Smooth muscle cell of the brain vasculature (primary cell): Measurements from ENCODE around the gene MPG.

Source experiments
- DNase-seq: peaks from one replicate; pipeline ENCODE4 v3.0.0-alpha.2; 2012; ENCODE audit warnings: low read depth, low spot score

Gene MPG

DNA sequence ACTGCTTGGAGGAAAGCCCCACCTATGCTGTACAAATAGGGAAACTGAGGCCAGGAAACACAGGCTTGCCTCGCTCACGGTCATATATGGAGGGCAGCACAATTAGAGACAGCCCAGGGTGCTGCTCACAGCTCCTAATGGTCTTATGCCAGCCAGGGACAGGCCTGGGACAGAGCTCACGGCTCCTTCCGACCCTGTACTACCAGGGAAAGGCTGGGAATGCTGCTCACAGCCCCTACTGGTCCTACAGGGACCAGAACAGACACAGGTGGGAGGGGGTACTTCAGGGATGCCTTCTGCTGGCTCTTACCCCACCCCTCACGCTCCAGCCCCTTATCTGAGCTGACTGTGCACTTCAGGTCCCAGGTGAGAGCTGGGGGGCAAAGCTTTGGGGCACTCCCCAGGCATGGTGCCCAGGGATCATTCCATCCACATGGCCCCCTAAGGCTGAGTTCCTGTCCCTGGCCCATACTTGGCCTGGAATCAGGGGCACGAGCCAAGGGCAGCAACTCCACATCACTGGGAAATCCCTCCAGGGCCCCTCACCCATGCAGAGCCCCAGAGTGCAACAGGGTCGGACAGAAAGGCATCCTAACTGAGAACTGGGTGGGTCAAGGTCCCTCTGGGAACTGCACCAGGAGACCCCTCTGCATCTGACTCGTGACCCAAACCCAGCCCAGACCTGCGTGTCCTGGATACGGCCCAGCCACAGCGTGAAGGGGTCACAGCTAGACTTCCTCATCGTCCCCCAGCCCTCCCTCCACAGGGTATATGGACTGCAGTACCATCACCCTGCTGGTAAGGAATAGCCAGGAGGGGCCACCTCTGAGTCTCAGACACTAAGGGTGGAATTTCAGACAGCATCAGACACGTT, 11.5 kb upstream of the MPG start:
- no peak for DNase-seq

DNA sequence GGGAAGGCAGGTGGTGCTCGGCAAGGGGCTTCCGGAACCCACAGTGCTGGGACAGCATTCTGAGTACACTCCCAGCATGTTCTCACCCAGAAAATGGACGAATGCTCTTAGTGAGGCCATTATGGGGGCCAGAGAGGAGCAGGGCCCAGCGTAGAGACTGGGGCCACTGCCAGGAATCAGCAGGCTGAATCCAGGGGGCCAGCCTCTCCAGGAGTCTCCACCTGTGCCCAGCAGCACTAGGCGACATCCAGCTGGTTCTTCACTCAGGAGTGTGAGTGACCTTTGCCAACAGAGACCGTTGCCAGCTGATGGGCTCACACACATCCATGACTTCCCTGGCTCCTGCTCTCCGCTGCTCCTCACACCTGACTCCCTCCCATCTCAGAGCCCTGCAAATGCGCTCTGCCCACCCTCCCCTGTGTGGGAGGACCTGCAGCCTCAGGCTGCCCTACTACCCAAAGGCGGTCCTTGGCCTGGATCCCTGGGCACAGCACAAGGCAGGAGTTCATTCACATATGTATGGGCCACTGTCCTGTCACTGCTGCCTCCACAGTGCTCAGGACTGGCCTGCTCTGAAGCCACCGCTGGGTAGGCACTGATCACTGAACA, 10.7 kb upstream of the MPG start:
- DNase-seq, result no peak

DNA sequence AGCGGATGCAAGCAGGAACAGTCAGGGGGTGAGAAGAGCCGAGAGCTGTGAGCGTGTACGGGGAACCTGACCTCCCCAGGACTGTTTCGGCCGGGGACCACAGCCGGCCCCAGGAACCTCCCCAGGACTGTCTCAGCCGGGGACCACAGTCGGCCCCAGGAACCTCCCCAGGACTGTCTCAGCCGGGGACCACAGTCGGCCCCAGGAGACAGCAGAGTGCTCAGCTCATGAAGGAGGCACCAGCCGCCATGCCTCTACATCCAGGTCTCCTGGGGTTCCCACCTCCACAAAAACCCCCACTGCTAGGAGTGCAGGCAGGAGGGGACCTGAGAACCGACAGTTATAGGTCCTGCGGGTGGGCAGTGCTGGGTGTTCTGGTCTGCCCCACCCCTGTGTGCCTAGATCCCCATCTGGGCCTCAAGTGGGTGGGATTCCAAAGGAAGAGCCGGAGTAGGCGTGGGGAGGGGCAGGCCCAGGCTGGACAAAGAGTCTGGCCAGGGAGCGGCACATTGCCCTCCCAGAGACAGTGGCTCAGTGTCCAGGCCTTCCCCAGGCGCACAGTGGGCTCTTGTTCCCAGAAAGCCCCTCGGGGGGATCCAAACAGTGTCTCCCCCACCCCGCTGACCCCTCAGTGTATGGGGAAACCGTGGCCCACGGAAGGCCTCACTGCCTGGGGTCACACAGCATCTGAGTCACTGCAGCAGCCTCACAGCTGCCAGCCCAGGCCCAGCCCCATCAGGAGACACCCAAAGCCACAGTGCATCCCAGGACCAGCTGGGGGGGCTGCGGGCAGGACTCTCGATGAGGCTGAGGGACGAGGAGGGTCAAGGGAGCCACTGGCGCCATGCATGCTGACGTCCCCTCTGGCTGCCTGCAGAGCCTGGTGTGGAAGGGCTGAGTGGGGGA, 9.9 kb upstream of the MPG start:
- no peak for DNase-seq

DNA sequence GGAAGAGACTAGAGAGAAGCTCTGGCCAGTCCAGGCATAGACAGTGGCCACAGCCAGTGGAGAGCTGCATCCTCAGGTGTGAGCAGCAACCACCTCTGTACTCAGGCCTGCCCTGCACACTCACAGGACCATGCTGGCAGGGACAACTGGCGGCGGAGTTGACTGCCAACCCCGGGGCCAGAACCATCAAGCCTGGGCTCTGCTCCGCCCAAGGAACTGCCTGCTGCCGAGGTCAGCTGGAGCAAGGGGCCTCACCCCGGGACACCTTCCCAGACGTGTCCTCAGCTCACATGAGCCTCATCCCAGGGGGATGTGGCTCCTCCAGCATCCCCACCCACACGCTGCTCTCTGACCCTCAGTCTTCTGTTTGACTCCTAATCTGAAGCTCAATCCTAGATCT, 8.8 kb upstream of the MPG start:
- DNase-seq, result no peak

DNA sequence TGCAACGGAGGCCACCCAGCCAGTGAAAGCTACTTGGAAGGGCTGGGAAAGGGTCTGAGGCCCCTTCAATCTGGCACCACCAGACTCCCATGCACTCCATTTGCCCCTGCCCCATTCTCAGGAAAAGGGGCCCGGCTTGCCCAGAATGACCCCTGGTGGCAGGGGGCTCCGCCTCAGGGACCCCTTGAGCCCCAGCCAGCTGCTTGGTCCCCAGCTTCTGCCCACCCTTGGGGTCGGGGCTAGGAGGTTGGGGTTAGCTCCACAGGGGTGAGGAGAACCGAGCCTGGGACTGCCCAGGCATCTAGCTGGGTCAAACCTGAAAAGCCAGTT, 6.8 kb upstream of the MPG start:
- DNase-seq, result no peak

DNA sequence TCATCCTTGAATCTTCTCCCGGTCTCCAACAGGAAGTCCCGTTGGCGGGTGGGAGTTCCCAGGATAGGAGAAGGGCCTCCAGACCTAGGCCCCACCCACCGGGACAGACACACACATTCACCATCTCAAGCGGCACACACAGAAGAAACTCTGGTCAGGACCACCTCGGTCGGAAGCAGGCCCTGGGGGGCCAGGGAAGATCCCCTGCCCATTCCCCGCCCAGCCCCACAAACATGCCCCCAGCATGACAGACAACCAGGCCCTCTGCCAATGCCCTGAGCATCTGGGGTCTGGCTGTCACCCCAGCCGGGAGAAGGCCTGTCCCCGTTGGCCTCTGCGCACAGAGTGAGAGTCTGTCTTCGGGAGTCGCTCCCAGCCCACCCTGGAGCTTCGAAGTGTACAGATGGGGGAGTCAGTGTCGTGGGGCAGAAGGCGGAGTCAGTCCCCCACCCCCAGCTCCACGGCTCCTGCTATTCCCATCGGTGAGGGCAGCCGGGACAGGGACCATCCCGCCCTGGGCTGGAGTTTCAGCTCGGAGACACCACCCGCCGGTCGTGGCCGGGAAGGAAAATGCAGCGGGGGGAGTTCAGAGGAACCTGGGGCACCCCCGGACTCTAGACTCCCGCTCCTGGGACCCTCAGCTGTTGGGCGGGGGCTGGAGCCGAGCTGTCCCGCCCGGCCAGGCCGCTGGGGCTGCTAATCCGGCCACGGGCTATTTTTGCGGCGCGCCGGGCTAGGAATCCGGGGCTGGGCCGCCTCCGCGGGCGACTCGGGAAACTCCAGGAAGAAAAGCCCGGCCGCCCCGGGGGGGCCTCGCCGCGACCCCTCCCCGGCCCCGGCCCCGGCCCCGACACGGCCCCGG, 6.3 kb upstream of the MPG start:
- no peak for DNase-seq

DNA sequence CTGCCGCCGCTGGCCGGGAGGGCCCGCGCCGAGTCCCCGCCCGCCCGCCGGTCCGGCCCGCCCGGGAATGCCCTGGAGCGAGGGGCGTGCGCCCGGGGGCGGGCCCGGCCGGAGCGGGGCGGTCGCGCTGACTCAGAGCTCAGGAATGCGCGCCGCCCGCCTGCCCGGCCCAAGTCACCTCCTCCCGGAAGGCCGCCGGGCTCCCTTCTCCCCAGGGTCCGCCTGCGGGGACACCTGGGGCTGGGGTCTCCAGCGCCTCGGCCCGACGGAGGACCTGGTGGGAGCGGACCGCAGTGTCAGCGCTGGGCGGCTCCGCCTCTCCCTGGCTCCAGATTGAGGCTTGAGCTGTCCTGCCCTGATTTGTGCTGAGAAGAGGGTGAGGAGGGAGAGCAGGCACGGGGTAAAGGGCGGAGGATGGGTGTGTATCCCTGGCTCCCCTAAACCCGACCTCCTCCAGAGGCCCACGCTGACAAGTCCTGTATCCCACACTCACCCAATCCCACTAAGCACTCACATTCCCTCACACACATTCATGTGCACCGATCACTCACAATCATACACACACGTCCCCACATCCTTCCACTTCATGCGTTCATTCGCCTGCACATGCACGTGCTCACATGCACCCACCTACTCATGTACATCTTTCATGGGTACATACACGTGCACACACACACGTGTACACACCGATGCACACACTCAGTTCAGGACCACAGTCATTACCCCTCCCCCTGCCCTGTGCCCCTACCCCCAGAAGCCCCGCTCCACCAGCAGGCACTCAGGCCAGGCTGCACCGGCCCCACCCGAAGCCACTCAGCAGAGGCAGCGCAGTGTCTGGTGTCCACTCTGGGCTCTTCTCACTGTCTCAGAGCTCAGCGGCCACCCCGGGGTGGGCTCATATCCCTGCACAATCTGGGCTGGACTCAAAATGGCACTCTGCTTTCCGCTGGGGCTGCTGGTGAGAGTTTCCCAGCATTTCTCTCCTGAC, 5.2 kb upstream of the MPG start, which contains the start of gene RHBDF1:
Gene RHBDF1 (minus strand): TSS at position 71 of the 988 bp plus-strand sequence. CDS start 7,616 bp downstream, outside the sequence.
- DNase-seq, result no peak

DNA sequence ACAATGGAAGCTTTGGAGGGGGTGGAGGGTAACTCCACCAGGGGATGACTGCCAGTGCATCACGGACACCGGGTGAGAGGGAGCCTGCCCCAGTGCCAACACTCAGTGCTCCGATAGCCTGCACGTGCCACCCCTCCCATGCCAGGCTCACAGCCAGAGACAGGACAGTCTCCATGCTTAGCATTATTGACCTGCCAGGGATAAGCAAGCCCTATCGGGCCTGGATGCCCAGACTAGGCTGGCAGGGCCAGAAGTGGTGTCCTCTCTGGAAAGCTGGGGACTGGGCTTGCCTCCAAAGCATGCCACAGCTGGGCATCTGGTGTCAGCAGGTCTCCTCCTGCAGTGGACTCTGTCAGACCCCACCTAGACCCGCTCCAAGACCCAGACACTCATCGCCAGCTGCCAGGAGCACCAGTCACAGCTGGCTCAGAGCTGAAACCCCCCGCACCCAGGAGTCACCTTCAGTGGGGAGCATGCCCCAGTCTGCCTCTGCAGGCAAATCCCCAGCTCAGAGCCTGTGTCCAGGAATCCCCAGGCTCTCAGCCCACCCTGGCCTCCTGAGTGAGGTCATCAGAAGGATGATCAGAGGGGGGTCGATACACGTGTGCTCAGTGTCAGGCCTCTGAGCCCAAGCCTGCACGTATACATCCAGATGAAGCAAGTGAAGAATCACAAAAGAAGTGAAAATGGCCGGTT, 3.8 kb upstream of the MPG start:
- no peak for DNase-seq

DNA sequence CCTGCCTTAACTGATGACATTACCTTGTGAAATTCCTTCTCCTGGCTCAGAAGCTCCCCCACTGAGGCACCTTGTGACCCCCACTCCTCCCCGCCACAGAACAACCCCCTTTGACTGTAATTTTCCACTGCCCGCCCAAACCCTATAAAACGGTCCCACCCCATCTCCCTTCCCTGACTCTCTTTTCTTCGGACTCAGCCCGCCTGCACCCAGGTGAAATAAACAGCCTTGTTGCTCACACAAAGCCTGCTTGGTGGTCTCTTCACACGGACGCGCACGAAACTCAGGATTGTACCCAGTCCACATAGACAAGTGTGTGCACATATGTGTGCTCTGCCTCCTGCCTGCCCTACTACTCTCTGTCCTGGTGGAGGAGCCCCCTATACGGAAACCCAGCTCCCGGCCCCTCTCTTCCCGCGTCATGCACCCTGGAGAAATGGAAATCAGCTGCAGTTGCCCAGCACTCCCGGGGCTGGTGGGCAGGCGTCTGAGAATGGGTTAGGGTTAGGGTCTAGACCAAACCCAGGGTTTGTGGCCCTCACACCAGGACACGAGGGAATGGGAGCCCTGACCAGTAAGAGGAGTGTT, 3.2 kb upstream of the MPG start:
- no peak for DNase-seq

DNA sequence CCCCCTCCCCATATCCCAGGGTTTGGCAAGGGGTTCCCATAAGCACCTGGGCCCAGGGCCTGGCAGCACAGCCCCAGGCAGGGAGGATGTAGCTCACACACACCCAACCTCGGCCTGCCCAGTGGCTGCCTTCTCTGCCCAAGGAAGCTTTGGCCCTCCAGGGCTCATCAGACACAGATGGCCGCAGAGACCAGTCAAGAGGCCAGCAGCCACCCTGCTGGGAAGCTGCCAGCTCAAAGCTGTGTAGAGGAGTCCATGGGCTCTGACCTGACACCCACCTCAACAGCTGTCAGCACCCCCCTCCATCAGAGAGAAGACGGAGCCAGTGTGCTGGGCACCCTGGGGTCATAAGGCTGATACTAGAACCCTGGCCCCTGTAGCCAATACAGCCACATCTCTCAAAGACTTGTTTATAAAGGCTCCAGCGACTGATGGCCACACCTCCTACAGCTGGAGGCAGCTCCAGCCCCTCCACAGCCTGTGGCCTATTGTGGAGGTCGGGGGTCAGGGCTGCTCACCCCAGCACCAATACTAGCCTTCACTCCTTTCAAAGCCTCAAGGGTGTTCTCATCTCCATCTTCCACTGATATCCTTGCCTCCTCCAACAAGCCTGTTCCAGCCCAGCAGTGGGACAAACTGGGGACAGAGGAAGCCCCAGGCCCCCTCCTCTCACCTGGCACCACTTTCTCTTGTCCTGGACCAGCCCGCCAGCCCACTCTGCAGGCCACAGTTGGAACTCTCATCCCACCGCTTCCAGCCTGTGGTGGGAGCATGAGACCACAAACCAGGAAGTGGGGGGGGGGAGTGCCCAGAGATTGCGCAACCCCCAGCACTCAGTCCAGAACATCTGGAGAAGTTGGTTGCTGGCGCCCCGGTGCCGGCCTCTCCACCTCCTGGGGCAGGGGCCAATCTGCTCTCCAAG, 2.2 kb upstream of the MPG start:
- no peak for DNase-seq

DNA sequence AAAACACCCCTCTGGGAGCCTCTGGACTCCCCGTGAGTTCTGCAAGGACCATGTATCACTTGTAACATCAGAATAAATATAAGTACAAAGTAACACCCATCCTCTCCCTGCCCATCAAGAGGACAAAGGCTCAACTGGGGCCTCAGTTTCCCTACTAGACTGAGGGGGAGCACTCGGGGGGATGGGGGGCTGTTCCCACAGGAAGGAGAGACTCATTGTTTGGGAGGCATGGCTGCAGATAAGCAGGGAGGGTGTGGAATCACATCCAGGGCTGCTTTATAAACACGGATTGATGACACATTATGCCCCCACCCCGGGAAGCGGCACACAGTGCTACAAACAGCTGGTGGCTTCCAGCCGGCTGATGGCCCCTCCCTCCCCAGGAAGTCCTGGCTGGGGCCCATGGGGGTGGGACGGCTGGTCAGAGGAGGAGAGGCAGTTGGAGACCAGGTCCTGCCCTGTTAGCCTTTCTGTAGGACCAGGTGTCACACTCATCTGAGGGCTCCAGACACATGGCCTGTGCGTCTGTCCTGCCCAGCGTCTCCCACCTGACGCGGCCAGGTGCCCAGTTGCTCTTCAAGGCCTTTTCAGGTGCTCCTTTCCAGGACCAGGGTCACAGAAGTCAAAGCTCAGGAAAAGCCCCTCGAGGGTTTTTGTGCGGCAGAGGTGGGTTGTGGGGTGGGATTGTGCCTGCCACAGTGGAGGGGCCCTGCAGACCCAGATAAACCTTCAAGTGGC, 1.3 kb upstream of the MPG start:
- no peak for DNase-seq

DNA sequence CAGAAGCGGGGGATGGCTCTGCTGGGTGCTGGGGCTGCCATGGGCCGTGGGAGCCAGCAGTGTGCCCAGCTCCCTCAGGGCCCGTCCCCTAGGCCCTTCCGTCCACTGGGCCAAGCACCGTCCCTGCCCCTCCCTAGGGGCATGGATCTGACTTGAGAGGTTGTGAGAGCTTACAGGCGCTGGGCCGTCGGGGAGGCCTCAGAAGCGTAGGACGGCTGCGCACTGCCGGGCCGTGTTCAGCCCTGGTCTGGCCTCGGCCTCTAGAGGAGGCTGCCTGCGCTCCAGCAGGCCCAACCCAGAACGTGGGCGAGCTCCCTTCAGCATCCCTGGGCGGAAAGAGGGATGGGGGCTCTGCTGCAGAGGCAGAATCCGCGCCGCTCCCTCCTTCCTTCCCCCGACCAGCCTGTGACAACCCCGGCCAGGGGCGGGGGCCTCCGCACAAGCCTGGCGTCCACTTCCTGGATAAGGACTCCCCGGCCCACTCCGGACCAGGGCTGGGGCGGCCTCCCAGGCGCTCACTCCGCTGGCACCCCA, 685 bp upstream of the MPG start:
- DNase-seq, result no peak

DNA sequence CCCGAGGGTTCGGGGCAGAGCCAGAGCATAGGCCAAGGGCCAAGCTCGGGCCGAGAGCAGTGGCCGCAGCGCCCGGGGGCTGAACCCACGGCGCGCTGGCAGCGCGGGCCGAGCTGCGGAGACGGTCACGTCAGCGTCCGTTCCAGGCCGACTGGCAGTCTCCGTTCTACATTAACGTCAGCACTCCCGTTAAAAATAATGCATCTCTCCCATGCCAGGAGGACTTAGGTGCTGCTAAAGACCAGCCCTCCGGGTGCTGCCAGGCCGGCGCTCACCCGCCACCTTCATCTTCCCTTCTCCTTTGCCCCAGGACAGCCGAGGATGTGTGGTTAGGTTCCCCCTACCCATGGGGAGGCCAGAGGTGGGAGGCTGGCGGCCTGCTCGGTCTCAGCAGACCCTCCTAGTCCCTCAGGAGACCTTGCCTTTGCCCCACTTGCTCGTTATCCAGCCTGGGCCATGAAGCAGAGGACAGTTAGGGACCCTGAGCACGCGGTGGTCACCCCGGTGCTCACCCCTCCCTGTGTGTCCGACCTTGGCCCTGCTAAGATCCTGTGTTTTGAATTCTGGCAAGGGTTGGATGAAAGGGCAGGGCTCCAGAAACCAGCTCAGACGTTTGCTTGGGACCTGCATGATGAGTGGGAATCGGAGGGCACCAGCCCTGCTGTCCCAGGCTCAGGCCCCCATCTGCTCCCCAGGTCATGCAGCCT, 572 bp downstream of the MPG start:
- DNase-seq, result no peak

DNA sequence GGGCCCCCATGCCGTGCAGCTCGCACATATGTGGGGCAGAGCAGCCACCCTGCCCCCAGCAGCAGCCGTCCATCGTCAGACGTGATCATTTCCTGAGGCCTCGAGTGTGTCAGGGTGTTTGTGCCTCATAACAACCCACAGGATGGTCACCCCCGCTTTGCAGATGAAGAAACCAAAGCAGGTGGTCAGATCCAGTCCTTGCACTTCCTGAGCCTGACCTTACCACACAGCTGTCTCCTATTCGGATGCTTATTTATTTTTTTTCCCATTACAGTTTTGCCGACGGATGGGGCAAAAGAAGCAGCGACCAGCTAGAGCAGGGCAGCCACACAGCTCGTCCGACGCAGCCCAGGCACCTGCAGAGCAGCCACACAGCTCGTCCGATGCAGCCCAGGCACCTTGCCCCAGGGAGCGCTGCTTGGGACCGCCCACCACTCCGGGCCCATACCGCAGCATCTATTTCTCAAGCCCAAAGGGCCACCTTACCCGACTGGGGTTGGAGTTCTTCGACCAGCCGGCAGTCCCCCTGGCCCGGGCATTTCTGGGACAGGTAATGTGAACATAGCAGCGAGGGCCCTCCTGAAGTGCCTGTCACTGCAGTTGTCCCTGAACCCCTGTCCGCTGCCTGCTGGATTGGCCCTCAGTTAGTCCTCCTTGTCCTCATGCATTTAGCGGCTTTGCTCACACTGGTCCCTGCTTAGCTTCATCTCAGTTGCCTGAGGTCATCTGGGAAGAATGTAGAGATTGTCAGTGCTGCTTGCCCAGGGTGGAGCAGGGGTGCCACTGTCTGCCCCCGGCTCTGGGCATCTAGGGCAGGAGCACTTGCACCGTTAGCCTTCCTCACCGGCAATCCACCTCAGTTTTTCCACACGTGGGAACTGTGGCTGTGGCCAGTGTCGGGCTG, 1.4 kb downstream of the MPG start:
- DNase-seq, result no peak

DNA sequence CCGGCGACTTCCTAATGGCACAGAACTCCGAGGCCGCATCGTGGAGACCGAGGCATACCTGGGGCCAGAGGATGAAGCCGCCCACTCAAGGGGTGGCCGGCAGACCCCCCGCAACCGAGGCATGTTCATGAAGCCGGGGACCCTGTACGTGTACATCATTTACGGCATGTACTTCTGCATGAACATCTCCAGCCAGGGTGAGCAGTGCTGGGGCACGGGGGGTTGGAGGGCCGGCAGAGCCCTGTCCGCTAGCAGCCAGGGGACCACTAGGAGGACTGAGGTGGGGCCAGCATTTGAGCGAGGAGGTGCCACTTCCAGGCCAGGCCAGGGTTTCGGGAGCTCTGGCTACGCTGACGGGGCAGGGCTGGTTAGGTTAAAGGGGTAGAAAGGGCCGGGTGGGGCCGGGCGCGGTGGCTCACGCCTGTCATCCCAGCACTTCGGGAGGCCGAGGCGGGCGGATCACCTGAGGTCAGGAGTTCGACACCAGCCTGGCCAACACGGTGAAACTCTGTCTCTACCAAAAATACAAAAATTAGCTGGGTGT, 5.1 kb downstream of the MPG start:
- no peak for DNase-seq
